Stimulated activated CD4-positive, alpha-beta T cell treated with anti-CD3 and anti-CD28 coated beads, Interleukin-4, amount 100 ng/mL, for 24 hours (primary cell): ENCODE results near the gene KRAS.

Experiments
- DNase-seq: peaks from one replicate; pipeline ENCODE4 v3.0.0-alpha.2; 2020

The KRAS gene

GRCh38 chr12:25254271-25254880 lies 3.6 kb upstream of the KRAS start:
- DNase-seq = no peak

- no peak for DNase-seq
These were observed 2.8 kb upstream of the KRAS start for GRCh38 chr12:25253371-25254068.

GRCh38 chr12:25252946-25253345 lies 2.2 kb upstream of the KRAS start:
- no peak for DNase-seq

GRCh38 chr12:25251769-25252168 lies 1.0 kb upstream of the KRAS start:
- no peak for DNase-seq

GRCh38 chr12:25249931-25250738 lies 594 bp downstream of the KRAS start:
- peak; percentile 49 for DNase-seq

- DNase-seq = no peak
These were observed 2.0 kb downstream of the KRAS start for GRCh38 chr12:25248732-25249131.

- DNase-seq = no peak
These were observed 2.6 kb downstream of the KRAS start for GRCh38 chr12:25248137-25248536.

- no peak for DNase-seq
These were observed 5.2 kb downstream of the KRAS start for GRCh38 chr12:25245491-25245890.

GRCh38 chr12:25243680-25243990 lies 7.1 kb downstream of the KRAS start:
- no peak for DNase-seq

- DNase-seq = no peak
These were observed 7.6 kb downstream of the KRAS start for GRCh38 chr12:25242981-25243679.

GRCh38 chr12:25241167-25242020 lies 9.3 kb downstream of the KRAS start:
- no peak for DNase-seq

- DNase-seq = no peak
These were observed 14.1 kb downstream of the KRAS start for GRCh38 chr12:25236626-25237025.

GRCh38 chr12:25236190-25236589 lies 14.5 kb downstream of the KRAS start:
- no peak for DNase-seq

GRCh38 chr12:25213338-25213737 lies 37.4 kb downstream of the KRAS start:
- no peak for DNase-seq

GRCh38 chr12:25208554-25208953 lies 42.2 kb downstream of the KRAS start:
- no peak for DNase-seq

GRCh38 chr12:25207846-25208245 lies 42.9 kb downstream of the KRAS start:
- no peak for DNase-seq

- DNase-seq = no peak
These were observed 43.3 kb downstream of the KRAS start for GRCh38 chr12:25207411-25207810.

GRCh38 chr12:25202137-25202536 lies 48.6 kb downstream of the KRAS start:
- no peak for DNase-seq

- DNase-seq = no peak
These were observed 50.0 kb downstream of the KRAS start for GRCh38 chr12:25200703-25201102.

- DNase-seq = no peak
These were observed 53.1 kb downstream of the KRAS start for GRCh38 chr12:25197608-25198007.

GRCh38 chr12:25195056-25195971 lies 55.4 kb downstream of the KRAS start, which contains the start of the genes DNAI7 and ETFRF1:
Gene DNAI7 (minus strand): TSS chr12:25195160. CDS start chr12:25195078, 82 bp downstream.
Gene ETFRF1 (plus strand): TSS chr12:25195237. CDS start chr12:25203957, 8,720 bp downstream.
- peak; percentile 96 for DNase-seq
